ENCODE measurements around the gene CLINT1. TPM values are rescaled to one million over a fixed set of nuclear protein-coding genes. Genes with fewer than 3 reads are reported as not detected.
"Not testable (repeated sequence)": the region's sequence is repeated elsewhere in the genome, so short reads cannot be mapped to it uniquely, and the experiment has no call there.

CLINT1 gene
- total RNA-seq, 8 experiments from 2014 or later, result 31.8 to 83.5 (median 53.8) TPM

GRCh38 chr5:157881498-157881897, 22.6 kb upstream of the CLINT1 start:
- in situ Hi-C loops (cut with MboI; ENCODE audit: low pct_unique_long_range_greater_than_20kb in 2 of 9, low sequenced_read_pairs in 9 of 9, unreplicated experiment in 9 of 9); H3K4me1 ChIP-seq (replicated peaks in 1 of 2); H3K27ac ChIP-seq; H3K4me3 ChIP-seq; ATAC-seq (replicated peaks in 6 of 8): not testable (repeated sequence)
- WGBS, 10 experiments, result 0 to 75% (median 25%) methylated on average over 1 to 6 of the region's 7 CpGs; no CpG with 5 or more reads in 2 of the 10 experiments

GRCh38 chr5:157877821-157878220, 18.9 kb upstream of the CLINT1 start:
- in situ Hi-C loops (cut with MboI; ENCODE audit: low pct_unique_long_range_greater_than_20kb in 2 of 9, low sequenced_read_pairs in 9 of 9, unreplicated experiment in 9 of 9), result no loop called here

GRCh38 chr5:157874861-157875260, 15.9 kb upstream of the CLINT1 start:
- Histone ChIP-seq H3K4me1 (replicated peaks in 1 of 2) (no peaks in the 10 kb centered on the region), H3K27ac (no peak overlapping the region), H3K4me3 (no peak overlapping the region)
- WGBS, 10 experiments, result 67 to 100% (median 88%) methylated on average over 1 to 4 of the region's 5 CpGs
- ATAC-seq (replicated peaks in 6 of 8), result no peak
- in situ Hi-C loops (cut with MboI; ENCODE audit: low pct_unique_long_range_greater_than_20kb in 2 of 9, low sequenced_read_pairs in 9 of 9, unreplicated experiment in 9 of 9), result no loop called here

More at GRCh38 chr5:157877821-157878220, 18.9 kb upstream of the CLINT1 start:
- H3K4me1 ChIP-seq (replicated peaks in 1 of 2), result no peaks in the 10 kb centered on the region
- no peak for ATAC-seq (replicated peaks in 6 of 8)
- WGBS, 10 experiments, result 82 to 100% (median 88%) methylated on average over 1 to 2 of the region's 2 CpGs; no CpG with 5 or more reads in 2 of the 10 experiments
- no peak overlapping the region for H3K27ac ChIP-seq
- no peak overlapping the region for H3K4me3 ChIP-seq

- Histone ChIP-seq H3K4me3 (no peak overlapping the region), H3K4me1 (replicated peaks in 1 of 2) (no peaks in the 10 kb centered on the region), H3K27ac (no peak overlapping the region)
- in situ Hi-C loops (cut with MboI; ENCODE audit: low pct_unique_long_range_greater_than_20kb in 2 of 9, low sequenced_read_pairs in 9 of 9, unreplicated experiment in 9 of 9), result no loop called here
- peak in 7 of 8 experiments; percentile 35 to 97 (median 79) for ATAC-seq (replicated peaks in 6 of 8)
- 31 to 87% (median 64%) methylated on average over 3 to 7 of the region's 7 CpGs for WGBS, 10 experiments
Measured at GRCh38 chr5:157870837-157871834, 12.2 kb upstream of the CLINT1 start.

- 18 to 100% (median 66%) methylated on average over 1 to 4 of the region's 4 CpGs; no CpG with 5 or more reads in 4 of the 10 experiments for WGBS, 10 experiments
- H3K27ac ChIP-seq, result no peak overlapping the region
- H3K4me3 ChIP-seq, result no peak overlapping the region
- in situ Hi-C loops (cut with MboI; ENCODE audit: low pct_unique_long_range_greater_than_20kb in 2 of 9, low sequenced_read_pairs in 9 of 9, unreplicated experiment in 9 of 9), result no loop called here
- no peaks in the 10 kb centered on the region for H3K4me1 ChIP-seq (replicated peaks in 1 of 2)
- no peak for ATAC-seq (replicated peaks in 6 of 8)
Measured at GRCh38 chr5:157867751-157868387, 8.9 kb upstream of the CLINT1 start.

GRCh38 chr5:157866536-157866935, 7.6 kb upstream of the CLINT1 start:
- peak in 2 of 8 experiments; percentile 26 to 55 for ATAC-seq (replicated peaks in 6 of 8)
- 0 to 86% (median 20%) methylated on average over 1 of the region's 2 CpGs; no CpG with 5 or more reads in 3 of the 10 experiments for WGBS, 10 experiments

GRCh38 chr5:157865781-157866180, 6.8 kb upstream of the CLINT1 start:
- 0 to 64% (median 25%) methylated on average over 1 to 4 of the region's 4 CpGs; no CpG with 5 or more reads in 1 of the 10 experiments for WGBS, 10 experiments
- no peak overlapping the region for H3K27ac ChIP-seq
- no peak overlapping the region for H3K4me3 ChIP-seq
- ATAC-seq (replicated peaks in 6 of 8), result peak in 4 of 8 experiments; percentile 24 to 94 (median 78)
- in situ Hi-C loops (cut with MboI; ENCODE audit: low pct_unique_long_range_greater_than_20kb in 2 of 9, low sequenced_read_pairs in 9 of 9, unreplicated experiment in 9 of 9), result no loop called here
- peaks cover 6 to 7% of the 10 kb centered on the region in 2 donors for H3K4me1 ChIP-seq (replicated peaks in 1 of 2)

More at GRCh38 chr5:157866536-157866935, 7.6 kb upstream of the CLINT1 start:
- Histone ChIP-seq H3K27ac (no peak overlapping the region), H3K4me3 (no peak overlapping the region), H3K4me1 (replicated peaks in 1 of 2) (no peaks in the 10 kb centered on the region)
- in situ Hi-C loops (cut with MboI; ENCODE audit: low pct_unique_long_range_greater_than_20kb in 2 of 9, low sequenced_read_pairs in 9 of 9, unreplicated experiment in 9 of 9), result no loop called here

- H3K4me1 ChIP-seq (replicated peaks in 1 of 2), result peaks cover 7% of the 10 kb centered on the region in 2 donors
- in situ Hi-C loops (cut with MboI; ENCODE audit: low pct_unique_long_range_greater_than_20kb in 2 of 9, low sequenced_read_pairs in 9 of 9, unreplicated experiment in 9 of 9), result no loop called here
- no peak for ATAC-seq (replicated peaks in 6 of 8)
- H3K27ac ChIP-seq, result no peak overlapping the region
- WGBS, 10 experiments, result 40 to 86% (median 74%) methylated on average over 2 to 4 of the region's 4 CpGs; no CpG with 5 or more reads in 2 of the 10 experiments
- H3K4me3 ChIP-seq, result no peak overlapping the region
Measured at GRCh38 chr5:157864067-157864466, 5.1 kb upstream of the CLINT1 start.

GRCh38 chr5:157862183-157862851, 3.4 kb upstream of the CLINT1 start:
- Histone ChIP-seq H3K27ac (no peak overlapping the region), H3K4me1 (replicated peaks in 1 of 2) (peaks cover 7 to 14% of the 10 kb centered on the region in 2 donors), H3K4me3 (no peak overlapping the region)
- in situ Hi-C loops (cut with MboI; ENCODE audit: low pct_unique_long_range_greater_than_20kb in 2 of 9, low sequenced_read_pairs in 9 of 9, unreplicated experiment in 9 of 9), result no loop called here
- ATAC-seq (replicated peaks in 6 of 8), result no peak
- WGBS, 10 experiments, result 27 to 100% (median 88%) methylated on average over 1 to 6 of the region's 6 CpGs

- WGBS, 10 experiments, result 8 to 83% (median 45%) methylated on average over 1 to 8 of the region's 8 CpGs
- no peak overlapping the region for H3K27ac ChIP-seq
- in situ Hi-C loops (cut with MboI; ENCODE audit: low pct_unique_long_range_greater_than_20kb in 2 of 9, low sequenced_read_pairs in 9 of 9, unreplicated experiment in 9 of 9), result no loop called here
- H3K4me1 ChIP-seq (replicated peaks in 1 of 2), result peaks cover 7 to 21% of the 10 kb centered on the region in 2 donors
- ATAC-seq (replicated peaks in 6 of 8), result no peak
- no peak overlapping the region for H3K4me3 ChIP-seq
Measured at GRCh38 chr5:157860898-157861890, 2.2 kb upstream of the CLINT1 start.

GRCh38 chr5:157859227-157859575, 256 bp upstream of the CLINT1 start:
- H3K4me3 ChIP-seq, result peak overlapping the region; percentile 54 to 97 (median 77)
- WGBS, 10 experiments, result 12 to 80% (median 59%) methylated on average over 1 to 7 of the region's 10 CpGs; no CpG with 5 or more reads in 1 of the 10 experiments
- ATAC-seq (replicated peaks in 6 of 8), result no peak
- peaks cover 9 to 24% of the 10 kb centered on the region in 2 donors for H3K4me1 ChIP-seq (replicated peaks in 1 of 2)
- H3K27ac ChIP-seq, result no peak overlapping the region
- in situ Hi-C loops (cut with MboI; ENCODE audit: low pct_unique_long_range_greater_than_20kb in 2 of 9, low sequenced_read_pairs in 9 of 9, unreplicated experiment in 9 of 9), result loop anchor here in 1 of 9 experiments (10.0 kb wide), 1 partner anchor 56 kb away; no protein-coding TSS in a partner anchor

Measured in motor neuron (in vitro differentiated cells).